Upper lobe of left lung (tissue), 6 donors: Measurements from ENCODE around the gene ZMIZ2. TPM values are rescaled to one million over a fixed set of nuclear protein-coding genes. Genes with fewer than 3 reads are reported as not detected.
"Not testable (repeated sequence)": the region's sequence is repeated elsewhere in the genome, so short reads cannot be mapped to it uniquely, and the experiment has no call there.

Source experiments
- ATAC-seq, 2 donors: fragments of 200-7000 bp; cut with Tn5 transposase; one replicate each; pipeline ENCODE4 v1.9.1; 2022; ENCODE audit warnings: mild to moderate bottlenecking in 2 of 2, moderate library complexity in 2 of 2; ENCODE audit not compliant: low FRiP score in 2 of 2
- DNase-seq, 2 donors: peaks; one replicate each; pipeline ENCODE4 v3.0.0-alpha.2; 2019 to 2020
- H3K27ac ChIP-seq, 4 donors: fragments of 200-600 bp; sonication (generic); one replicate each; pipeline ENCODE4 v1.5.1; 2016 to 2019
- H3K27me3 ChIP-seq, 4 donors: fragments of 200-600 bp; sonication (generic); one replicate each; pipeline ENCODE4 v1.5.1; 2017 to 2019
- H3K36me3 ChIP-seq, 4 donors: fragments of 200-600 bp; sonication (generic); one replicate each; pipeline ENCODE4 v1.5.1; 2016 to 2019
- H3K4me1 ChIP-seq, 4 donors: fragments of 200-600 bp; sonication (generic); one replicate each; pipeline ENCODE4 v1.5.1; 2018 to 2019
- H3K4me3 ChIP-seq, 4 donors: fragments of 200-600 bp; sonication (generic); one replicate each; pipeline ENCODE4 v1.5.1; 2017 to 2019; ENCODE audit warnings: mild to moderate bottlenecking in 2 of 4, moderate library complexity in 1 of 4
- H3K9me3 ChIP-seq, 4 donors: fragments of 200-600 bp; sonication (generic); one replicate each; pipeline ENCODE4 v1.5.1; 2018 to 2019
- EP300 ChIP-seq, 4 donors: sonication (generic); formaldehyde crosslinking; IDR thresholded peaks; one replicate each; pipeline ENCODE4 v1.5.1; 2017; ENCODE audit warnings: antibody characterized with exemption in 4 of 4, control low read depth in 2 of 4
- POLR2A ChIP-seq, 4 donors: fragments of 450-650 bp; IDR thresholded peaks; one replicate each; pipeline ENCODE4 v1.5.1; 2016 to 2017; ENCODE audit warnings: antibody characterized with exemption in 4 of 4, mild to moderate bottlenecking in 2 of 4
- POLR2AphosphoS5 ChIP-seq, 2 donors: sonication (generic); formaldehyde crosslinking; IDR thresholded peaks; one replicate each; pipeline ENCODE4 v1.5.1; 2017; ENCODE audit warnings: antibody characterized with exemption in 2 of 2
- WGBS, 2 donors: methylation state at CpG; one replicate each; pipeline ENCODE4 v1.1.5; 2017 to 2018; 5-methylcytosine and 5-hydroxymethylcytosine counted together
- total RNA-seq, 6 donors: library from RNA; depleted of rRNA in 4 of 6; stranded (reverse); fragments of >200 nt in 4 of 6; gene quantifications; one replicate each; pipeline versions ENCODE4 v1.1.0 to v1.2.1, GENCODE V29; 2016 to 2021
- TF ChIP-seq, protein P1 (sequence below), 6 experiments: fragments of 450-650 bp in 4 of 6; fragments of 200-600 bp in 2 of 6; sonication (generic) in 2 of 6; IDR thresholded peaks; one replicate each; pipeline ENCODE4 v1.5.1; 2016 to 2019; ENCODE audit warnings: antibody characterized with exemption in 6 of 6
- donor health status: DM: no; HTN: no; CAD: no; lungs with moderate emphysema.
- donor health status: DM: no; HTN: yes; CAD: no; lungs with severe emphysema.

Gene ZMIZ2, protein sequence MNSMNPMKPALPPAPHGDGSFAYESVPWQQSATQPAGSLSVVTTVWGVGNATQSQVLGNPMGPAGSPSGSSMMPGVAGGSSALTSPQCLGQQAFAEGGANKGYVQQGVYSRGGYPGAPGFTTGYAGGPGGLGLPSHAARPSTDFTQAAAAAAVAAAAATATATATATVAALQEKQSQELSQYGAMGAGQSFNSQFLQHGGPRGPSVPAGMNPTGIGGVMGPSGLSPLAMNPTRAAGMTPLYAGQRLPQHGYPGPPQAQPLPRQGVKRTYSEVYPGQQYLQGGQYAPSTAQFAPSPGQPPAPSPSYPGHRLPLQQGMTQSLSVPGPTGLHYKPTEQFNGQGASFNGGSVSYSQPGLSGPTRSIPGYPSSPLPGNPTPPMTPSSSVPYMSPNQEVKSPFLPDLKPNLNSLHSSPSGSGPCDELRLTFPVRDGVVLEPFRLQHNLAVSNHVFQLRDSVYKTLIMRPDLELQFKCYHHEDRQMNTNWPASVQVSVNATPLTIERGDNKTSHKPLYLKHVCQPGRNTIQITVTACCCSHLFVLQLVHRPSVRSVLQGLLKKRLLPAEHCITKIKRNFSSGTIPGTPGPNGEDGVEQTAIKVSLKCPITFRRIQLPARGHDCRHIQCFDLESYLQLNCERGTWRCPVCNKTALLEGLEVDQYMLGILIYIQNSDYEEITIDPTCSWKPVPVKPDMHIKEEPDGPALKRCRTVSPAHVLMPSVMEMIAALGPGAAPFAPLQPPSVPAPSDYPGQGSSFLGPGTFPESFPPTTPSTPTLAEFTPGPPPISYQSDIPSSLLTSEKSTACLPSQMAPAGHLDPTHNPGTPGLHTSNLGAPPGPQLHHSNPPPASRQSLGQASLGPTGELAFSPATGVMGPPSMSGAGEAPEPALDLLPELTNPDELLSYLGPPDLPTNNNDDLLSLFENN
- total RNA-seq: 100 to 1,000 TPM in 2 of 6 donors, 10 to 100 TPM in 4; 27.0 to 161 (median 85.7) TPM

DNA sequence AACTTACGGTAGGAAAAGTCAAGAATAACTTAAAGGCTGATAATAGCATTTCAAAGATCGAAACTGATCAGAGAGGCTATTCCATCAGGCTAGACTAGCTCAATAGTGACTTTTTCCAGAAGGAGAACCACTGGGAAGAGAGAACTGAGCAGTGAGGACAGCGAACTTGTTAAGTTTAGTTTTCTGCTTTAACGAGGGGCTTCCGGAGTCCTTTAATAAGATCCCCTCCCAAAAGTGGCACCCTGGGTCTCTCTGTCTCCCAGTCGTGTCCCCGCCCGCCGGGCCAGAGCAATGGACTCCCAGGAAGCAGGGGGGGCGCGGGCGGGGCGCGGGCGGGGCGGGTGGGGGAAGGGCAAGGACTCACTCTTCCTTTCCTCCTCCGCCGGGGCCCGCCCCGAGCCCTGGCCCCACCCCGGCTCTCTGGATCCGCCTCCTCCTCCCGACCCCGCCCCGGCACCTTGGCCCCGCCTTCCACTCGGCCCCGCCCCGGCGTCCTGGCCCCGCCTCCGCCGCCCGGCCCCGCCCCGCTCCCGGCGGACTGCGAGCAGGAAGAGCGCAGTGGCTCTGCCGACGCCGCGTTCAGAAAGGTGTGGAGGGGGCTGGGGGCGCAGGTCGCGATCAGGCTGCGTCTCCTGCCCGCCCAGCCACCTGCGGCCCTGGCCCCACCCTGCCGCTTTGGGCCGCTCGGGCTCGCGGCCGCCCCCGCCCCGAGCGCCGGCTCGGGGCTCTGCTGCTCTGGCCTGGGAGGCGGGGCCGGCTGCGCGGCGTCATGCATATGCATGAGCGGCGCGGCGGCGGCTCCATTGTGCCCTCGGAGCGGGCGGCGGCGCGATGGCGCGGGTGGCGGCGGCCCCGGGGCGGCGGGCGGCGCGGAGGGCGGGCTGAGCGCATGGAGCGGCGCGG is at the start of gene ZMIZ2:
TSS of gene ZMIZ2 (plus strand) at position 803 of the 903 bp plus-strand sequence. CDS start 7,403 bp downstream, outside the sequence.
- Histone ChIP-seq H3K36me3 (peaks cover 0 to 4% (median 1%) of the 10 kb centered on the region in 4 donors), H3K4me1 (peaks cover 36 to 43% (median 39%) of the 10 kb centered on the region in 4 donors), H3K9me3 (no peaks in the 10 kb centered on the region), H3K27ac (peak within 1 kb of the TSS; percentile 95 to 98 (median 97)), H3K4me3 (peak within 1 kb of the TSS; percentile 67 to 99 (median 96)), H3K27me3 (no peaks in the 10 kb centered on the region)
- WGBS, 2 donors: 6 to 12% methylated on average over 5 to 22 of the region's 92 CpGs
- DNase-seq: peak; percentile 96 to 99
- TF ChIP-seq POLR2A (IDR thresholded peaks at IDR 0.05): peak in 2 of 4 donors; percentile 52 to 81
- TF ChIP-seq EP300 (IDR thresholded peaks at IDR 0.05): no peak
- TF ChIP-seq, protein P1, sequence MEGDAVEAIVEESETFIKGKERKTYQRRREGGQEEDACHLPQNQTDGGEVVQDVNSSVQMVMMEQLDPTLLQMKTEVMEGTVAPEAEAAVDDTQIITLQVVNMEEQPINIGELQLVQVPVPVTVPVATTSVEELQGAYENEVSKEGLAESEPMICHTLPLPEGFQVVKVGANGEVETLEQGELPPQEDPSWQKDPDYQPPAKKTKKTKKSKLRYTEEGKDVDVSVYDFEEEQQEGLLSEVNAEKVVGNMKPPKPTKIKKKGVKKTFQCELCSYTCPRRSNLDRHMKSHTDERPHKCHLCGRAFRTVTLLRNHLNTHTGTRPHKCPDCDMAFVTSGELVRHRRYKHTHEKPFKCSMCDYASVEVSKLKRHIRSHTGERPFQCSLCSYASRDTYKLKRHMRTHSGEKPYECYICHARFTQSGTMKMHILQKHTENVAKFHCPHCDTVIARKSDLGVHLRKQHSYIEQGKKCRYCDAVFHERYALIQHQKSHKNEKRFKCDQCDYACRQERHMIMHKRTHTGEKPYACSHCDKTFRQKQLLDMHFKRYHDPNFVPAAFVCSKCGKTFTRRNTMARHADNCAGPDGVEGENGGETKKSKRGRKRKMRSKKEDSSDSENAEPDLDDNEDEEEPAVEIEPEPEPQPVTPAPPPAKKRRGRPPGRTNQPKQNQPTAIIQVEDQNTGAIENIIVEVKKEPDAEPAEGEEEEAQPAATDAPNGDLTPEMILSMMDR (IDR thresholded peaks at IDR 0.05): peak in 1 of 6 experiments; percentile 12
- peak; percentile 35 to 68 for TF ChIP-seq POLR2AphosphoS5 (IDR thresholded peaks at IDR 0.05)
- peak; percentile 98 to 99 for ATAC-seq

DNA sequence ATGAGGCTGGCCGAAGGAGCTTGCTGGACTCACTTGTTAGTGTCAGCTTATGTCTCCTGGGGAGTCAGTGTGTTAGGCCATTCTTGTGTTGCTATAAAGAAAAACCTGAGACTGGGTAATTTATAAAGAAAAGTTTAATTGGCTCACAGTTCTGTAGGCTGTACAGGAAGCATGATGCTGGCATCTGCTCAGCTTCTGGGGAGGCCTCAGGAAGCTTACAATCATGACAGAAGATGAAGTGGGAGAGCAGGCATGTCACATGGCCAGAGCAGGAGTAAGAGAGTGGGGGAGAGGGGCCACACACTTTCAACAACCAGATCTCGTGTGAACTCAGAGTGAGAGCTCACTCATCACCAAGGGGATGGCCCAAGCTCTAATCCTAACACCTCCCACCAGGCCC is 49.0 kb upstream of the ZMIZ2 start:
- not testable (repeated sequence) for H3K27me3 ChIP-seq, H3K4me1 ChIP-seq, ATAC-seq, H3K4me3 ChIP-seq, DNase-seq, H3K27ac ChIP-seq, H3K9me3 ChIP-seq
- WGBS, 2 donors: 94% methylated on average over 2 of the region's 2 CpGs
- H3K36me3 ChIP-seq: peaks cover 50 to 86% (median 78%) of the 10 kb centered on the region in 4 donors

DNA sequence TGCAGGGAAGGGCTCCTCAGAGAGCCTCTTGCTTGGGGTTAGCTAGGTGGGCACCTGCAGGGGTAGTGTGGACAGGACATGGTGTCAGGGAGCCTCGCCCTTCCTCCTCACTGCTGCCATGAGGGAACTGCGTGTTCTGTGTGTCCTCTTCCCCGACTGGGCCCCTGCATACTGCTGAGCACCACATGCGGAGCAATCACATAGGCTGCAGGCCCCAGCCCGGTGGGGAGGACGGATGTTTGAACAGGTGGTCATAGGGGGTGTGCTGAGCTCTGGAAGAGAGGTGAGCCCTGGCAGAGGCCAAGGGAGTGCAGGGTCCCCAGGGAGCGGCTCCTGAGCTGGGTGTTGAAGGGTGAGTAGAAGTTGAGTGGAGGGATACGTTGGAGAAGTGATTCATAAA is 48.3 kb upstream of the ZMIZ2 start:
- ATAC-seq (no peak), DNase-seq (no peak)
- no peak overlapping the region for H3K27ac ChIP-seq
- no peaks in the 10 kb centered on the region for H3K4me1 ChIP-seq
- peaks cover 43 to 79% (median 72%) of the 10 kb centered on the region in 4 donors for H3K36me3 ChIP-seq
- TF ChIP-seq, protein P1 (IDR thresholded peaks at IDR 0.05): no peak
- TF ChIP-seq POLR2AphosphoS5 (IDR thresholded peaks at IDR 0.05) (no peak), POLR2A (IDR thresholded peaks at IDR 0.05) (no peak), EP300 (IDR thresholded peaks at IDR 0.05) (no peak)
- no peaks in the 10 kb centered on the region for H3K9me3 ChIP-seq
- H3K27me3 ChIP-seq: no peaks in the 10 kb centered on the region
- H3K4me3 ChIP-seq: no peak overlapping the region
- 93 to 97% methylated on average over 8 of the region's 8 CpGs for WGBS, 2 donors

DNA sequence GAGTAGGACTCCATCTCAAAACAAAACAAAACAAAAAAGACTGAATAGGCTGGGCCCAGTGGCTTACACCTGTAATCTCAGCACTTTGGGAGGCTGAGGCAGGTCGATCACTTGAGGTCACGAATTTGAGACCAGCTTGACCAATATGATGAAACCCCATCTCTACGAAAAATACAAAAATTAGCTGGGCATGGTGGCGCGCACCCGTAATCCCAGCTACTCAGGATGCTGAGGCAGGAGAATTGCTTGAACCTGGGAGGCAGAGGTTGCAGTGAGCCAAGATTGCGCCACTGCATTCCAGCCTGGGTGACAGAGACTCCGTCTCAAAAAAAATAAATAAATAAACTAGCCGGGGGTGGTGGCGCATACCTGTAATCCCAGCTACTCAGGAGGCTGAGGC is 45.3 kb upstream of the ZMIZ2 start:
- not testable (repeated sequence) for H3K4me1 ChIP-seq, ATAC-seq, H3K4me3 ChIP-seq, DNase-seq, H3K9me3 ChIP-seq, H3K27ac ChIP-seq, H3K27me3 ChIP-seq
- WGBS, 2 donors: 94 to 95% methylated on average over 10 of the region's 10 CpGs
- H3K36me3 ChIP-seq: peaks cover 24 to 66% (median 59%) of the 10 kb centered on the region in 4 donors

DNA sequence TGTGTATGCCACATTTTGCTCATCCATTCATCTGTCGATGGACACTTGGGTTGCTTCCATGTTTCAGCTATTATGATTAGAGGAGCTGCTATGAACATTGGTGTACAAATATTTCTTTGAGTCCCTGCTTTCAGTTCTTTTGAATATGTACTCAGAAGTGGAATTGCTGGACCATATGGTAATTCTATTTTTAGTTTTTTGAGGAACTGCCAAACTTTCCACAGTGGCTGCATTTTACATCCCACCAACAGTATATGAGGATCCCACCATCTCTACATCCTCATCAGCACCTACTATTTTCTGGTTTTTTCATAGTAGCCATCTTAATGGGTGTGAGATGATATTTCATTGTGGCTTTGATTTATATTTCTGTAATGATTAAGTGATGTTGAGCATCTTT is 44.7 kb upstream of the ZMIZ2 start:
- DNase-seq (no peak), ATAC-seq (no peak)
- WGBS, 2 donors: 88% methylated on average over 1 of the region's 1 CpG
- no peaks in the 10 kb centered on the region for H3K27me3 ChIP-seq
- TF ChIP-seq, protein P1 (IDR thresholded peaks at IDR 0.05): no peak
- no peak for TF ChIP-seq EP300 (IDR thresholded peaks at IDR 0.05)
- no peak for TF ChIP-seq POLR2A (IDR thresholded peaks at IDR 0.05)
- TF ChIP-seq POLR2AphosphoS5 (IDR thresholded peaks at IDR 0.05): no peak
- no peaks in the 10 kb centered on the region for H3K9me3 ChIP-seq
- H3K4me3 ChIP-seq: no peak overlapping the region
- no peaks in the 10 kb centered on the region for H3K4me1 ChIP-seq
- H3K36me3 ChIP-seq: peaks cover 21 to 66% (median 59%) of the 10 kb centered on the region in 4 donors
- H3K27ac ChIP-seq: no peak overlapping the region
